HCT116 (cell line): ENCODE data around the gene TGFBR1. TPM values are rescaled to one million over a fixed set of nuclear protein-coding genes. Genes with fewer than 3 reads are reported as not detected.

Experiments
- ATAC-seq: fragments of 200-7000 bp; cut with Tn5 transposase; 2 replicates; pipeline ENCODE4 v1.9.1; 2020; ENCODE audit warnings: mild to moderate bottlenecking, moderate library complexity
- BruUV-seq: library from RNA; stranded (reverse); fragments of 400-500 nt; replicated peaks from 2 replicates; lab custom pipeline; 2021; lab: Mats Ljungman, UMichigan
- CTCF ChIA-PET: fragments of 300-600 bp; sonication (Branson Sonifier 250); formaldehyde crosslinking; loops from one replicate; lab custom pipeline; 2021; ENCODE audit warnings: antibody characterized with exemption; lab: Charles Lee
- POLR2A ChIA-PET: fragments of 300-600, 350-600 bp; sonication (Branson Sonifier 250); formaldehyde crosslinking; loops from one replicate; lab custom pipeline; 2021; ENCODE audit warnings: antibody characterized with exemption; lab: Charles Lee
- RAD21 ChIA-PET, 2 experiments: fragments of 300-600 bp; sonication (Branson Sonifier 250); formaldehyde crosslinking; loops; one replicate each; lab custom pipeline; 2023; ENCODE audit warnings: low total read pairs in 2 of 2; ENCODE audit not compliant: uncharacterized antibody in 2 of 2, unreplicated experiment in 2 of 2, low non-redundant PET in 1 of 2; lab: Charles Lee
- DNase-seq: peaks from one replicate; pipeline ENCODE4 v3.0.0-alpha.2; 2010; ENCODE audit warnings: low read depth, low spot score
- H2AFZ ChIP-seq: fragments of 200-600 bp; shearing (Covaris generic), sonication (generic); 2 replicates; pipeline ENCODE4 v1.6.1; 2017; ENCODE audit warnings: low read depth, mixed run types, mixed read lengths, antibody characterized with exemption, low read length; ENCODE audit not compliant: poor library complexity, severe bottlenecking
- H3K27ac ChIP-seq: 2 replicates; pipeline ENCODE4 v1.5.1; 2012; ENCODE audit warnings: low read depth, low read length
- H3K27me3 ChIP-seq: fragments of 200-600 bp; sonication (generic); 2 replicates; pipeline ENCODE4 v1.6.1; 2016; ENCODE audit warnings: mixed run types, low read length, mixed read lengths; ENCODE audit not compliant: insufficient read depth
- H3K36me3 ChIP-seq, 2 experiments: fragments of 200-500 bp in 1 of 2; fragments of 200-600 bp in 1 of 2; sonication (Bioruptor generic) in 1 of 2; sonication (generic) in 1 of 2; 2 replicates each; pipeline versions ENCODE4 v1.5.1 to v1.6.1; 2014 to 2016; ENCODE audit warnings: low read length in 2 of 2, inconsistent platforms in 1 of 2, mixed read lengths in 1 of 2, mixed run types in 1 of 2; ENCODE audit not compliant: insufficient read depth in 2 of 2, control insufficient read depth in 1 of 2
- H3K4me1 ChIP-seq, 2 experiments: fragments of 200-600 bp in 1 of 2; sonication (generic) in 1 of 2; 2 replicates each; pipeline versions ENCODE4 v1.5.1 to v1.6.1; 2012 to 2017; ENCODE audit warnings: low read length in 2 of 2, inconsistent platforms in 1 of 2, mild to moderate bottlenecking in 1 of 2, mixed read lengths in 1 of 2, mixed run types in 1 of 2, moderate library complexity in 1 of 2; ENCODE audit not compliant: insufficient read depth in 2 of 2, control insufficient read depth in 1 of 2
- H3K4me2 ChIP-seq: fragments of 200-600 bp; sonication (generic); 2 replicates; pipeline ENCODE4 v1.6.1; 2017; ENCODE audit warnings: mixed run types, low read length, mixed read lengths
- H3K4me3 ChIP-seq, 2 experiments: fragments of 200-600 bp in 1 of 2; sonication (generic) in 1 of 2; replicated peaks in 1 of 2; 2 replicates each; pipeline ENCODE4 v1.5.1; 2011 to 2016; ENCODE audit warnings: low read length in 2 of 2, control low read depth in 1 of 2, low read depth in 1 of 2, mild to moderate bottlenecking in 1 of 2, mixed read lengths in 1 of 2, mixed run types in 1 of 2
- H3K79me2 ChIP-seq: fragments of 200-600 bp; sonication (generic); 2 replicates; pipeline ENCODE4 v1.6.1; 2017; ENCODE audit warnings: mild to moderate bottlenecking, mixed run types, low read length, moderate library complexity, mixed read lengths; ENCODE audit not compliant: insufficient read depth
- H3K9ac ChIP-seq: fragments of 200-600 bp; sonication (generic); 2 replicates; pipeline ENCODE4 v1.6.1; 2016; ENCODE audit warnings: low read length, mixed read lengths
- H3K9me2 ChIP-seq: fragments of 200-600 bp; sonication (generic), shearing (Covaris generic); 2 replicates; pipeline ENCODE4 v1.6.1; 2017; ENCODE audit warnings: mixed run types, mild to moderate bottlenecking, moderate library complexity; ENCODE audit not compliant: insufficient read depth
- H3K9me3 ChIP-seq, 2 experiments: fragments of 200-500 bp in 1 of 2; fragments of 200-600 bp in 1 of 2; sonication (Bioruptor generic) in 1 of 2; sonication (generic) in 1 of 2; 2 replicates each; pipeline ENCODE4 v1.6.1; 2014 to 2017; ENCODE audit warnings: low read length in 2 of 2, mixed read lengths in 2 of 2, inconsistent platforms in 1 of 2, low read depth in 1 of 2, mild to moderate bottlenecking in 1 of 2, mixed run types in 1 of 2, moderate library complexity in 1 of 2; ENCODE audit not compliant: control insufficient read depth in 1 of 2, insufficient read depth in 1 of 2
- H4K20me1 ChIP-seq: fragments of 200-600 bp; sonication (generic), shearing (Covaris generic); 2 replicates; pipeline ENCODE4 v1.6.1; 2017; ENCODE audit warnings: mixed run types, mild to moderate bottlenecking, moderate library complexity; ENCODE audit not compliant: insufficient read depth
- CBX3 ChIP-seq: IDR thresholded peaks from 2 replicates; pipeline ENCODE4 v1.6.1; 2012; ENCODE audit warnings: low read depth
- CEBPB ChIP-seq: IDR thresholded peaks from 2 replicates; pipeline ENCODE4 v1.6.1; 2012; ENCODE audit warnings: low read depth
- ELF1 ChIP-seq: IDR thresholded peaks from 2 replicates; pipeline ENCODE4 v1.6.1; 2012; ENCODE audit warnings: low read depth, borderline replicate concordance
- EZH2 ChIP-seq: fragments of 200-600 bp; sonication (generic); IDR thresholded peaks from 2 replicates; pipeline ENCODE4 v1.6.1; 2017; ENCODE audit warnings: antibody characterized with exemption, mixed run types
- EZH2phosphoT487 ChIP-seq: fragments of 200-600 bp; IDR thresholded peaks from 2 replicates; pipeline ENCODE4 v1.6.1; 2018; ENCODE audit warnings: antibody characterized with exemption, borderline replicate concordance
- FOSL1 ChIP-seq: IDR thresholded peaks from 2 replicates; pipeline ENCODE4 v1.6.1; 2012; ENCODE audit warnings: low read depth
- POLR2A ChIP-seq: IDR thresholded peaks from 2 replicates; pipeline ENCODE4 v1.7.0; 2011; ENCODE audit warnings: borderline replicate concordance; ENCODE audit not compliant: insufficient read depth, insufficient read length; ENCODE audit errors: extremely low read depth
- POLR2AphosphoS5 ChIP-seq: IDR thresholded peaks from 2 replicates; pipeline ENCODE4 v1.6.1; 2011; ENCODE audit warnings: mild to moderate bottlenecking, low read depth, low read length, moderate library complexity
- RAD21 ChIP-seq: IDR thresholded peaks from 2 replicates; pipeline ENCODE4 v1.6.1; 2012; ENCODE audit warnings: low read depth, mild to moderate bottlenecking
- SIN3A ChIP-seq: IDR thresholded peaks from 2 replicates; pipeline ENCODE4 v1.6.1; 2012; ENCODE audit warnings: low read depth
- SP1 ChIP-seq: IDR thresholded peaks from 2 replicates; pipeline ENCODE4 v1.6.1; 2012; ENCODE audit warnings: low read depth
- YY1 ChIP-seq: IDR thresholded peaks from 2 replicates; pipeline ENCODE4 v1.6.1; 2011; ENCODE audit warnings: low read length, low read depth, moderate library complexity, mild to moderate bottlenecking; ENCODE audit not compliant: insufficient replicate concordance; ENCODE audit errors: extremely low read depth
- ZFX ChIP-seq: fragments of 450-650 bp; IDR thresholded peaks from 2 replicates; pipeline ENCODE4 v1.6.1; 2017
- ZNF274 ChIP-seq: fragments of 200-500 bp; sonication (Bioruptor generic); IDR thresholded peaks from 2 replicates; pipeline ENCODE4 v1.6.1; 2014; ENCODE audit warnings: mild to moderate bottlenecking, low read depth, low read length, inconsistent platforms
- intact Hi-C: fragments of 100-400 bp; cut with micrococcal nuclease; formaldehyde crosslinking; loops from 2 replicates; pipeline ENCODE4 v1.10.0; 2022
- total RNA-seq: library from RNA; stranded (reverse); gene quantifications from one replicate; pipeline ENCODE4 v1.2.1, GENCODE V29; 2021; ENCODE audit not compliant: unreplicated experiment
- TF ChIP-seq, protein P1 (sequence below): IDR thresholded peaks from 2 replicates; pipeline ENCODE4 v1.6.1; 2012
- TF ChIP-seq, protein P2 (sequence below): IDR thresholded peaks from 2 replicates; pipeline ENCODE4 v1.6.1; 2012; ENCODE audit warnings: low read depth
- TF ChIP-seq, protein P3 (sequence below), 3 experiments: fragments of 200-600 bp in 1 of 3; sonication (generic) in 1 of 3; IDR thresholded peaks in 2 of 3; conservative IDR thresholded peaks in 1 of 3; 2 replicates each; pipeline ENCODE4 v1.5.1; 2012 to 2017; ENCODE audit warnings: low read depth in 2 of 3, low read length in 2 of 3, antibody characterized with exemption in 1 of 3, borderline replicate concordance in 1 of 3, control low read depth in 1 of 3, mild to moderate bottlenecking in 1 of 3, mixed read lengths in 1 of 3, mixed run types in 1 of 3, moderate library complexity in 1 of 3; ENCODE audit not compliant: insufficient read depth in 1 of 3
- TF ChIP-seq, protein P4 (sequence below): IDR thresholded peaks from 2 replicates; pipeline ENCODE4 v1.6.1; 2012

Gene TGFBR1
- total RNA-seq, 1 experiment from 2014 or later: 26.6 TPM

DNA sequence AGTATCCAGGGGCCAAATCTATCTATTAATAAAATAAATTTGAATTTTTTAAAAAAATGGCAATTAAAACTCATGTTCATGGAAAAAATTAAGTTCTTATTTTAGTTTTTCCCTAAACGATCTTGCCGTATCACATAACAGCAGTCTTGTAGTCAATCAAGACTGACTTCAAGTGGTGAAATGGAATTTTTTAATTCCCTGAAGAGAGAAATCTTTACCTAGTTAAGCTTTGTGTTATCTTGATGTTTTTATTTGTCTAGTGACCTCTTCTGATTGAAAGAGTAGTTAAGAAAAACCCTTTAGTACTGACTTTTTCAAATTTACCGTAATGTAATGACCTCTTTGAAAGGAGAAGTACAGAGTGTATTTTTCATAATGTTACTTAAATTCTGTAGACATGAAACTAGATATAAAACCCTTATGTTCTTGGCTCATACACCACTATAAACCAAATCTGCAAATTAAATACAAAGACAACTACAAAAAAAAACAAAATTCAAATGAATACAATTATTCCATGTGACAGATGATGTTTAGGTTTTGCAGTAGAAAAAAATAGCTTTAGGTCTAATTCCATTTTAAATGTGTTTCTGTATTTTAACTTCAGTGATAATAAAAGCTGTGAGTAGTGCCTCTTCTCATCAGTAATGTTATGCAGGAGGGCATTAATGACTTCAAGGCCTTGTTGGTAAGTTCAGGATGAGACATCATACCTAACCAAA, 19.8 kb downstream of the TGFBR1 start:
- DNase-seq (no peak), ATAC-seq (no peak)
- no peaks in the 10 kb centered on the region for H3K9me3 ChIP-seq
- no peaks in the 10 kb centered on the region for H3K79me2 ChIP-seq
- no peak for TF ChIP-seq EZH2phosphoT487
- no peak for TF ChIP-seq SP1
- TF ChIP-seq, protein P1, sequence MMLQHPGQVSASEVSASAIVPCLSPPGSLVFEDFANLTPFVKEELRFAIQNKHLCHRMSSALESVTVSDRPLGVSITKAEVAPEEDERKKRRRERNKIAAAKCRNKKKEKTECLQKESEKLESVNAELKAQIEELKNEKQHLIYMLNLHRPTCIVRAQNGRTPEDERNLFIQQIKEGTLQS: no peak
- TF ChIP-seq ZNF274: no peak
- TF ChIP-seq, protein P2, sequence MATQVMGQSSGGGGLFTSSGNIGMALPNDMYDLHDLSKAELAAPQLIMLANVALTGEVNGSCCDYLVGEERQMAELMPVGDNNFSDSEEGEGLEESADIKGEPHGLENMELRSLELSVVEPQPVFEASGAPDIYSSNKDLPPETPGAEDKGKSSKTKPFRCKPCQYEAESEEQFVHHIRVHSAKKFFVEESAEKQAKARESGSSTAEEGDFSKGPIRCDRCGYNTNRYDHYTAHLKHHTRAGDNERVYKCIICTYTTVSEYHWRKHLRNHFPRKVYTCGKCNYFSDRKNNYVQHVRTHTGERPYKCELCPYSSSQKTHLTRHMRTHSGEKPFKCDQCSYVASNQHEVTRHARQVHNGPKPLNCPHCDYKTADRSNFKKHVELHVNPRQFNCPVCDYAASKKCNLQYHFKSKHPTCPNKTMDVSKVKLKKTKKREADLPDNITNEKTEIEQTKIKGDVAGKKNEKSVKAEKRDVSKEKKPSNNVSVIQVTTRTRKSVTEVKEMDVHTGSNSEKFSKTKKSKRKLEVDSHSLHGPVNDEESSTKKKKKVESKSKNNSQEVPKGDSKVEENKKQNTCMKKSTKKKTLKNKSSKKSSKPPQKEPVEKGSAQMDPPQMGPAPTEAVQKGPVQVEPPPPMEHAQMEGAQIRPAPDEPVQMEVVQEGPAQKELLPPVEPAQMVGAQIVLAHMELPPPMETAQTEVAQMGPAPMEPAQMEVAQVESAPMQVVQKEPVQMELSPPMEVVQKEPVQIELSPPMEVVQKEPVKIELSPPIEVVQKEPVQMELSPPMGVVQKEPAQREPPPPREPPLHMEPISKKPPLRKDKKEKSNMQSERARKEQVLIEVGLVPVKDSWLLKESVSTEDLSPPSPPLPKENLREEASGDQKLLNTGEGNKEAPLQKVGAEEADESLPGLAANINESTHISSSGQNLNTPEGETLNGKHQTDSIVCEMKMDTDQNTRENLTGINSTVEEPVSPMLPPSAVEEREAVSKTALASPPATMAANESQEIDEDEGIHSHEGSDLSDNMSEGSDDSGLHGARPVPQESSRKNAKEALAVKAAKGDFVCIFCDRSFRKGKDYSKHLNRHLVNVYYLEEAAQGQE: no peak
- no peak for TF ChIP-seq ELF1
- no peak for TF ChIP-seq RAD21
- no peak for TF ChIP-seq POLR2A
- no peak for TF ChIP-seq EZH2
- TF ChIP-seq, protein P3, sequence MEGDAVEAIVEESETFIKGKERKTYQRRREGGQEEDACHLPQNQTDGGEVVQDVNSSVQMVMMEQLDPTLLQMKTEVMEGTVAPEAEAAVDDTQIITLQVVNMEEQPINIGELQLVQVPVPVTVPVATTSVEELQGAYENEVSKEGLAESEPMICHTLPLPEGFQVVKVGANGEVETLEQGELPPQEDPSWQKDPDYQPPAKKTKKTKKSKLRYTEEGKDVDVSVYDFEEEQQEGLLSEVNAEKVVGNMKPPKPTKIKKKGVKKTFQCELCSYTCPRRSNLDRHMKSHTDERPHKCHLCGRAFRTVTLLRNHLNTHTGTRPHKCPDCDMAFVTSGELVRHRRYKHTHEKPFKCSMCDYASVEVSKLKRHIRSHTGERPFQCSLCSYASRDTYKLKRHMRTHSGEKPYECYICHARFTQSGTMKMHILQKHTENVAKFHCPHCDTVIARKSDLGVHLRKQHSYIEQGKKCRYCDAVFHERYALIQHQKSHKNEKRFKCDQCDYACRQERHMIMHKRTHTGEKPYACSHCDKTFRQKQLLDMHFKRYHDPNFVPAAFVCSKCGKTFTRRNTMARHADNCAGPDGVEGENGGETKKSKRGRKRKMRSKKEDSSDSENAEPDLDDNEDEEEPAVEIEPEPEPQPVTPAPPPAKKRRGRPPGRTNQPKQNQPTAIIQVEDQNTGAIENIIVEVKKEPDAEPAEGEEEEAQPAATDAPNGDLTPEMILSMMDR (IDR thresholded peaks at IDR 0.05 in 2 of 3, conservative IDR thresholded peaks at IDR 0.05 in 1 of 3; ENCODE audit: borderline replicate concordance in 1 of 3, insufficient read depth in 1 of 3, low read depth in 2 of 3, low read length in 2 of 3): no peak
- TF ChIP-seq YY1: no peak
- no peak for TF ChIP-seq CBX3
- TF ChIP-seq CEBPB: no peak
- TF ChIP-seq, protein P4, sequence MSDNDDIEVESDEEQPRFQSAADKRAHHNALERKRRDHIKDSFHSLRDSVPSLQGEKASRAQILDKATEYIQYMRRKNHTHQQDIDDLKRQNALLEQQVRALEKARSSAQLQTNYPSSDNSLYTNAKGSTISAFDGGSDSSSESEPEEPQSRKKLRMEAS: no peak
- no peak for TF ChIP-seq FOSL1
- TF ChIP-seq ZFX: no peak
- TF ChIP-seq SIN3A: no peak
- no peak for TF ChIP-seq POLR2AphosphoS5
- no peak overlapping the region for H3K4me2 ChIP-seq
- no peaks in the 10 kb centered on the region for H3K27me3 ChIP-seq
- H4K20me1 ChIP-seq: no peaks in the 10 kb centered on the region
- POLR2A ChIA-PET: no interaction called here
- no peak overlapping the region for H3K4me3 ChIP-seq
- H3K4me1 ChIP-seq: no peaks in the 10 kb centered on the region
- no peaks in the 10 kb centered on the region for H3K36me3 ChIP-seq
- H3K27ac ChIP-seq: no peak overlapping the region
- CTCF ChIA-PET: no interaction called here
- no peak overlapping the region for H2AFZ ChIP-seq
- intact Hi-C loops: no loop called here
- RAD21 ChIA-PET: no interaction called here
- no peak overlapping the region for H3K9ac ChIP-seq
- no peaks in the 10 kb centered on the region for H3K9me2 ChIP-seq
- no TSS peak for BruUV-seq
